ENCODE results near the gene GJC2. TPM values are rescaled to one million over a fixed set of nuclear protein-coding genes. Genes with fewer than 3 reads are reported as not detected.

Gene GJC2
- total RNA-seq, 1 experiment from 2014 or later: 1.5 TPM

DNA sequence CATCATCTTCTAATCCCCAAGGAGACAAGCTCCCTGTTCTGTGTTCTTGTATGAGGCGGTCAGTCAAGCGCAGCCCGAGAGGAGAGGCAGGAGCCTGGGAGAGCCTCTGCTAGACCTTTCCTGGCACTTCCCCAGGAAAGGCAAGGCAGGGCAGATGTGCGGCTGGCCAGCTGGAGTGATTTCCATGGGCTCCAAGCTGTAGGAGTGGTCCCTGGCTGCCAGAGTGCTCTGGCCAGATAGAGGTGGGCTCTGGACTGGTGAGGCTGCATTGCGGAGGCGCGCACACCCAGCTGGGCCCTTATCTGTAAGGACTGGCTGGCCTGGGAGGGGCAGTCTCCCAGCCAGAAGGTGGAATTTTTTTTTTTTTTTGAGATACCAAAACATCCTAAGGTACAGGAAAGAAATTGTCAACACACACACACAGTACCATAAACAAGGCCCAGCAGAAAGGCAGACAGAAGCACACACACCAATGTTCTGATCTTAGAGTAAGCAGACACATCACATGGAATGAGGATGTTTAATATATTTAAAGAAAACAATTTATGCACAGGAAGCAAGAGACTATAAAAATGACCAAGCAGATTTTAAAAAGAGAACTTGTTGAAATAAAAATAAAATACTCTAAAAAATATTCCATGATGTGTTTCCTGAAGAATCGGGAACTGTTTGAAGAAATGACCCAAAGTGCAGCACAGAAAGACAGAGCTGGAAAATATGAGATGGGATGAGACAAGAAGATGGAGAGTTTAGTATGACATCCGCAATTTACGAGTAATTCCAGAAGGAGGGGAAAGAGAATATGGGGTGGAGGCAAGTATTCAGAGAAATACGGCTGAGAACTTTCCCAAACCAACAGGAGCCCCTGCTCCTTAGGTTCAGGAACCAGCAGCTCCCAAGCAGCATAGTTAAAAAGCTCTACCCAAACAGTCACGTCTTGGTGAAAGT lies 29.3 kb downstream of the GJC2 start:
- BruUV-seq (replicated peaks): TSS peak; percentile 22
- DNase-seq: peak in 1 of 2 experiments; percentile 26
- CTCF ChIA-PET: interaction anchor here (1.2 kb wide), 1 partner anchor 14 kb away, joined by 3 read pairs; no protein-coding TSS in a partner anchor
- intact Hi-C loops (cut with micrococcal nuclease; ENCODE audit: unreplicated experiment): no loop called here
- Mint-ChIP-seq H3K4me1 (ENCODE audit: low read depth, unreplicated experiment) (no peaks in the 10 kb centered on the region), H3K27me3 (ENCODE audit: insufficient read depth, unreplicated experiment) (no peaks in the 10 kb centered on the region), H3K4me3 (ENCODE audit: unreplicated experiment) (no peak overlapping the region), H3K9me3 (ENCODE audit: unreplicated experiment) (no peaks in the 10 kb centered on the region), H3K36me3 (ENCODE audit: insufficient read depth, unreplicated experiment) (peaks cover 6% of the 10 kb centered on the region), H3K27ac (ENCODE audit: unreplicated experiment) (no peak overlapping the region)
- H3K36me3 ChIP-seq (ENCODE audit: control insufficient read depth, insufficient read depth, low read length): no peaks in the 10 kb centered on the region
- POLR2A ChIA-PET: no interaction called here
- H3K4me1 ChIP-seq: no peaks in the 10 kb centered on the region
- no peak overlapping the region for H3K4me3 ChIP-seq (ENCODE audit: low read depth, low read length)
- H3K9me3 ChIP-seq: peaks cover 4% of the 10 kb centered on the region; the same call in 1 of the 2 replicates
- TF ChIP-seq, protein P1, sequence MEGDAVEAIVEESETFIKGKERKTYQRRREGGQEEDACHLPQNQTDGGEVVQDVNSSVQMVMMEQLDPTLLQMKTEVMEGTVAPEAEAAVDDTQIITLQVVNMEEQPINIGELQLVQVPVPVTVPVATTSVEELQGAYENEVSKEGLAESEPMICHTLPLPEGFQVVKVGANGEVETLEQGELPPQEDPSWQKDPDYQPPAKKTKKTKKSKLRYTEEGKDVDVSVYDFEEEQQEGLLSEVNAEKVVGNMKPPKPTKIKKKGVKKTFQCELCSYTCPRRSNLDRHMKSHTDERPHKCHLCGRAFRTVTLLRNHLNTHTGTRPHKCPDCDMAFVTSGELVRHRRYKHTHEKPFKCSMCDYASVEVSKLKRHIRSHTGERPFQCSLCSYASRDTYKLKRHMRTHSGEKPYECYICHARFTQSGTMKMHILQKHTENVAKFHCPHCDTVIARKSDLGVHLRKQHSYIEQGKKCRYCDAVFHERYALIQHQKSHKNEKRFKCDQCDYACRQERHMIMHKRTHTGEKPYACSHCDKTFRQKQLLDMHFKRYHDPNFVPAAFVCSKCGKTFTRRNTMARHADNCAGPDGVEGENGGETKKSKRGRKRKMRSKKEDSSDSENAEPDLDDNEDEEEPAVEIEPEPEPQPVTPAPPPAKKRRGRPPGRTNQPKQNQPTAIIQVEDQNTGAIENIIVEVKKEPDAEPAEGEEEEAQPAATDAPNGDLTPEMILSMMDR (IDR thresholded peaks at IDR 0.05; ENCODE audit: insufficient read depth in 1 of 2, low read depth in 1 of 2, low read length in 1 of 2, severe bottlenecking in 1 of 2, unreplicated experiment in 1 of 2): no peak
- no peaks in the 10 kb centered on the region for H3K27me3 ChIP-seq (replicated peaks; ENCODE audit: control insufficient read depth, insufficient read depth, low read length)

DNA sequence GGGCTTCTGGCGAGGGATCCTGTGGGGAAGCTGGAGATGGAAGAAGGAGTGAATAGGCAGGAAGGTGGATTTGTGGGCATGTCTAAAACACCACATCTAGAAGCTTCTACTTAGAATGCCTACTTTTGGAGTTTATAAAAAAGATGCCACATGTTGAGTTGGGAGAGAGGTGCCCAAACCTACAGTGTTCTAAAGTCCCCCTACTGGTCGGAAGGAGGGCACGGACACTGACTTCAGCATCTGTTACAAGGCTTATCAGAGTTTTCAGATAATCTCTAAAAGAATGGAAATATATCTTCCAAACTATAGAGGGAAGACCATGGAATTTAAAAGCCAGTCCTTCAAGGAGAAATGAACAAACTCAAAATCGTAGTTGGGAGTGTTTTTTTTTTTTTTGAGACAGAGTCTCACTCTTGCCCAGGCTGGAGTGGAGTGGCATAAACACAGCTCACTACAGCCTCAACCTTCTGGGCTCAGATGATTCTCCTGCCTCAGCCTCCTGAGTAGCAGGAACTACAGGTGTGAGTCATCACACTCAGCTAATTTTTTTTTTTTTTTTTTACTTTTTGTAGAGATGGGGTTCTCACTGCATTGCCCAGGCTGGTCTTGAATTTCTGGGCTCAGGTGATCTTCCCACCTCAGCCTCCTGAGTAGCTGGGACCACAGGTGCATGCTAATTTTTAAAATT lies 30.7 kb downstream of the GJC2 start:
- H3K9me3 Mint-ChIP-seq (ENCODE audit: unreplicated experiment): no peaks in the 10 kb centered on the region
- intact Hi-C loops (cut with micrococcal nuclease; ENCODE audit: unreplicated experiment): loop anchor here (5.0 kb wide), 1 partner anchor 48 kb away; no protein-coding TSS in a partner anchor
- no peaks in the 10 kb centered on the region for H3K27me3 ChIP-seq (replicated peaks; ENCODE audit: control insufficient read depth, insufficient read depth, low read length)
- H3K9me3 ChIP-seq: no peaks in the 10 kb centered on the region
- no TSS peak for BruUV-seq (replicated peaks)
- peaks cover 6% of the 10 kb centered on the region for H3K36me3 Mint-ChIP-seq (ENCODE audit: insufficient read depth, unreplicated experiment)
- ChIA-PET CTCF (interaction anchor here (0.6 to 0.7 kb wide), 2 partner anchors 9 to 129 kb away, joined by 3 to 8 read pairs; no protein-coding TSS in a partner anchor), POLR2A (no interaction called here)
- TF ChIP-seq, protein P1 (IDR thresholded peaks at IDR 0.05; ENCODE audit: insufficient read depth in 1 of 2, low read depth in 1 of 2, low read length in 1 of 2, severe bottlenecking in 1 of 2, unreplicated experiment in 1 of 2): peak in 1 of 2 experiments; percentile 56
- no peak overlapping the region for H3K4me3 Mint-ChIP-seq (ENCODE audit: unreplicated experiment)
- H3K27me3 Mint-ChIP-seq (ENCODE audit: insufficient read depth, unreplicated experiment): no peaks in the 10 kb centered on the region
- DNase-seq: peak in 1 of 2 experiments; percentile 9
- no peak overlapping the region for H3K27ac Mint-ChIP-seq (ENCODE audit: unreplicated experiment)
- no peaks in the 10 kb centered on the region for H3K4me1 Mint-ChIP-seq (ENCODE audit: low read depth, unreplicated experiment)
- H3K4me1 ChIP-seq: no peaks in the 10 kb centered on the region
- no peaks in the 10 kb centered on the region for H3K36me3 ChIP-seq (ENCODE audit: control insufficient read depth, insufficient read depth, low read length)
- H3K4me3 ChIP-seq (ENCODE audit: low read depth, low read length): no peak overlapping the region

DNA sequence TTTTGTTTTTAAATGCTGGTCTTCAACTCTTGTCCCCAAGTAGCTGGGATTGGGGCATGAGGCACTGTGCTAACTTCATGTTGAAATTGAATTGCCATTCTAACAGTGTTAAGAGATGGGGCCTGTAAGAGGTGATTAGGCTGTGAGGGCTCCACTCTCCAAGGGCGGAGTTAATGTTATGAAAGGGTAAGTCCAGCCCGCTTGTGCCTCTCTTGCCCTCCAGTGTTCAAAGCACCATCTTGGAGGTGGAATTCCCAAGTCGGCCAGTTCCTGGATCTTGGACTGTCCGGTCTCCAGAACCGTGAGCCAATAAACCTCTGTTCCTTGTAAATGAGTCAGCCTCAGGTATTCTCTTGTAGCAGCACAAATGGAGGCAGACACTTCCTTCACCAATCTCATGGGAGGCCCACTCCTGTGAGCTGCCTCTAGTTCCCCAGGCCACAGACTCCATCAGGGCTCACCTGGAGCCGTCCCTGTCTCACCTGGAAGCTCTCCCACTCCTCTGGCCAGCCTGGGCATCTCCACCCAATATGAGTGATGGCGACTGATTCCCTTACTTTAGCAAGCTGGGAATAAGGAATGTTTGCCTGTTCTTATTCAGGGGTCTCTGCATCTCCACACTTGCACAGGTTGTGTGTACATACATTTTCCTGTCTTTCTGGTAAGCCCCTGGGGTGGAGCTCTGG lies 31.4 kb downstream of the GJC2 start:
- H3K4me1 Mint-ChIP-seq (ENCODE audit: low read depth, unreplicated experiment): no peaks in the 10 kb centered on the region
- H3K9me3 ChIP-seq: no peaks in the 10 kb centered on the region
- H3K27me3 Mint-ChIP-seq (ENCODE audit: insufficient read depth, unreplicated experiment): no peaks in the 10 kb centered on the region
- ChIA-PET CTCF (no interaction called here), POLR2A (no interaction called here)
- peak in 1 of 2 experiments; percentile 14 for DNase-seq
- H3K27me3 ChIP-seq (replicated peaks; ENCODE audit: control insufficient read depth, insufficient read depth, low read length): no peaks in the 10 kb centered on the region
- BruUV-seq (replicated peaks): no TSS peak
- H3K4me1 ChIP-seq: no peaks in the 10 kb centered on the region
- H3K4me3 ChIP-seq (ENCODE audit: low read depth, low read length): no peak overlapping the region
- no peak overlapping the region for H3K27ac Mint-ChIP-seq (ENCODE audit: unreplicated experiment)
- peaks cover 6% of the 10 kb centered on the region for H3K36me3 Mint-ChIP-seq (ENCODE audit: insufficient read depth, unreplicated experiment)
- no peak overlapping the region for H3K4me3 Mint-ChIP-seq (ENCODE audit: unreplicated experiment)
- H3K9me3 Mint-ChIP-seq (ENCODE audit: unreplicated experiment): no peaks in the 10 kb centered on the region
- TF ChIP-seq, protein P1 (IDR thresholded peaks at IDR 0.05; ENCODE audit: insufficient read depth in 1 of 2, low read depth in 1 of 2, low read length in 1 of 2, severe bottlenecking in 1 of 2, unreplicated experiment in 1 of 2): no peak
- H3K36me3 ChIP-seq (ENCODE audit: control insufficient read depth, insufficient read depth, low read length): no peaks in the 10 kb centered on the region
- intact Hi-C loops (cut with micrococcal nuclease; ENCODE audit: unreplicated experiment): loop anchor here (5.0 kb wide), 1 partner anchor 49 kb away; no protein-coding TSS in a partner anchor

Measured in Caco-2 (cell line).